OCI-LY1 (cell line): Measurements from ENCODE around the gene CDC123.
"Not testable (repeated sequence)": the region's sequence is repeated elsewhere in the genome, so short reads cannot be mapped to it uniquely, and the experiment has no call there.

Source experiments
- H2AFZ ChIP-seq: fragments of 200-600 bp; sonication (generic), shearing (Covaris generic); 2 replicates; pipeline ENCODE4 v1.6.0; 2014; ENCODE audit warnings: antibody characterized with exemption, mild to moderate bottlenecking, low read length
- H3F3A ChIP-seq: fragments of 200-600 bp; sonication (generic), shearing (Covaris generic); 2 replicates; pipeline ENCODE4 v1.6.0; 2014; ENCODE audit warnings: mild to moderate bottlenecking, antibody characterized with exemption, low read length, moderate library complexity; ENCODE audit not compliant: insufficient read depth
- H3K27ac ChIP-seq: fragments of 200-600 bp; sonication (generic); 2 replicates; pipeline ENCODE4 v1.5.1; 2014; ENCODE audit warnings: low read length, mixed run types, mild to moderate bottlenecking, low read depth; ENCODE audit not compliant: poor library complexity, severe bottlenecking
- H3K27me3 ChIP-seq: fragments of 200-600 bp; sonication (generic); 2 replicates; pipeline ENCODE4 v1.6.0; 2014; ENCODE audit warnings: antibody characterized with exemption, mild to moderate bottlenecking, low read length, moderate library complexity; ENCODE audit not compliant: insufficient read depth
- H3K36me3 ChIP-seq: fragments of 200-600 bp; sonication (generic); 2 replicates; pipeline ENCODE4 v1.6.1; 2014; ENCODE audit warnings: mild to moderate bottlenecking, antibody characterized with exemption, low read length, moderate library complexity, mixed read lengths; ENCODE audit not compliant: insufficient read depth
- H3K4me1 ChIP-seq: fragments of 200-600 bp; sonication (generic); 2 replicates; pipeline ENCODE4 v1.5.1; 2014; ENCODE audit warnings: mild to moderate bottlenecking, low read length, moderate library complexity; ENCODE audit not compliant: insufficient read depth, severe bottlenecking
- H3K4me2 ChIP-seq: fragments of 200-600 bp; sonication (generic), shearing (Covaris generic); 2 replicates; pipeline ENCODE4 v1.6.1; 2014; ENCODE audit warnings: low read length
- H3K4me3 ChIP-seq: fragments of 200-600 bp; sonication (generic); 2 replicates; pipeline ENCODE4 v1.5.1; 2014; ENCODE audit warnings: low read length, low read depth, mild to moderate bottlenecking, mixed read lengths; ENCODE audit not compliant: poor library complexity, severe bottlenecking
- H3K79me2 ChIP-seq: fragments of 200-600 bp; shearing (Covaris generic); 2 replicates; pipeline ENCODE4 v1.6.1; 2016; ENCODE audit warnings: mixed run types, low read length, mixed read lengths; ENCODE audit not compliant: insufficient read depth
- H3K9ac ChIP-seq: fragments of 200-600 bp; sonication (generic), shearing (Covaris generic); 2 replicates; pipeline ENCODE4 v1.6.1; 2014; ENCODE audit warnings: mild to moderate bottlenecking, low read length, mixed read lengths
- H3K9me2 ChIP-seq: fragments of 200-600 bp; sonication (generic), shearing (Covaris generic); 2 replicates; pipeline ENCODE4 v1.6.1; 2014; ENCODE audit warnings: low read depth, mild to moderate bottlenecking, low read length, mixed read lengths
- H3K9me3 ChIP-seq: fragments of 200-600 bp; shearing (Covaris generic); 2 replicates; pipeline ENCODE4 v1.6.1; 2014; ENCODE audit warnings: low read length, mixed read lengths
- H4K20me1 ChIP-seq: fragments of 200-600 bp; sonication (generic), shearing (Covaris generic); 2 replicates; pipeline ENCODE4 v1.6.0; 2016; ENCODE audit warnings: mild to moderate bottlenecking, low read length; ENCODE audit not compliant: insufficient read depth
- CTCF ChIP-seq: fragments of 200-600 bp; sonication (generic), shearing (Covaris generic); IDR thresholded peaks from 2 replicates; pipeline ENCODE4 v1.5.1; 2017; ENCODE audit warnings: mild to moderate bottlenecking, antibody characterized with exemption, low read length, moderate library complexity, mixed read lengths
- EZH2 ChIP-seq: fragments of 200-600 bp; sonication (generic), shearing (Covaris generic); IDR thresholded peaks from 2 replicates; pipeline ENCODE4 v1.8.0; 2017; ENCODE audit warnings: borderline replicate concordance, mixed run types, mild to moderate bottlenecking, antibody characterized with exemption, low read length, moderate library complexity, mixed read lengths

Gene CDC123

DNA sequence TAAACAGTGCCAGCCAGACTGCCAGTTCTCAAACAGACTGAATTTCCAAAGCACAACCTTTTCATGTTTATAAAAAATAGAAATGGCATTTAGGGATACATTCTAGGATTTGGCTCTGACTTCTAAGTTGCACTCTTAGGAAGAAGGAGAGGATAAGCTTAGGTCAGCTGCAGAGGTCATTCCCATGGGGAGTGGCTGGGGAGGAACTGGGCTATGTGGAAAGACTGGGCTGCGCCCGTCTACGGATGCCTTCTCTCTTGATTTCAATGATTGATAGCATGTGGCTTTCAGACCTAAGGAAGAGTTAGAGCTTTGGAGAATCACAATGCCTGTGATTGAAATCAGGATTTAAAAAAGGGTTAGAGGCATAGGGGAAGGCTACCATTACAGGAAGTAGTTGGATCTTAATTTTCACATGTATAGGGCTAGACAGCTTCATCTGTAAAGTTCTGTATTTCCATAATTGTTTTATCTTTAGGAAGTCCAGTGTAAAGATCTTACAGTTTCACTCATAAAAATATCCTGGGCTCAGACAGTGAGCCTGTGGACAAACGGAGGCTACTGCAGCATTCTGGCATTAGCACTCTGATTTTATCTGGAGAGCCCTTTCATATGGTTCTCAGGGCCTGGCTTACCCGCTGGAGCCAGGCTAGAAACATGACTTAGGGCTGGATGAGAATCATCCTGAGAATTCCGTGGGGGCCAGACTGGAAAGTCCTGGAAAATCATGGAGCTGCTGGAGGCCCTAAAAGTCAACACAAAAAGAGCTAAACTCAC, 29.8 kb upstream of the CDC123 start:
- H3K4me1 ChIP-seq, result no peaks in the 10 kb centered on the region
- no peak overlapping the region for H3K4me3 ChIP-seq
- no peak overlapping the region for H3K9ac ChIP-seq
- H3K9me3 ChIP-seq, result no peaks in the 10 kb centered on the region
- TF ChIP-seq CTCF, result no peak
- TF ChIP-seq EZH2, result no peak
- H3K27ac ChIP-seq, result no peak overlapping the region
- H3K4me2 ChIP-seq, result no peak overlapping the region
- H3F3A ChIP-seq, result no peaks in the 10 kb centered on the region
- no peaks in the 10 kb centered on the region for H3K27me3 ChIP-seq
- no peaks in the 10 kb centered on the region for H3K79me2 ChIP-seq
- no peaks in the 10 kb centered on the region for H4K20me1 ChIP-seq
- peaks cover 85% of the 10 kb centered on the region for H3K36me3 ChIP-seq
- no peaks in the 10 kb centered on the region for H3K9me2 ChIP-seq
- no peak overlapping the region for H2AFZ ChIP-seq

DNA sequence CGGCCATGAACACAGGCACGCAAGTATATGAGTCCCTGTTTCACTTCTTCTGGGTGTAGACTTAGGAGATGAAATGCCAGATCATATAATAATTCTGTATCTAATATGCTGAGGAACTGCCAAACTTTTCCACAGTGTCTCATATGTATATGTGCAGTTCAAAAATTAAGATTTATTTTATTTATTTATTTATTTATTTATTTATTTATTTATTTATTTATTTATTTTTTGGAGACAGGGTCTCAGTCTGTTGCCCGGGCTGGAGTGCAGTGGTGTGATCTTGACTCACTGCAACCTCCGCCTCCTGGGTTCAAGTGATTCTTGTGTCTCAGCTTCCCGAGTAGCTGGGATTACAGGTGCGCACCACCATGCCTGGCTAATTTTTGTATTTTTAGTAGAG, 24.5 kb upstream of the CDC123 start:
- not testable (repeated sequence) for H3K4me3 ChIP-seq, H4K20me1 ChIP-seq, H3F3A ChIP-seq, H3K27me3 ChIP-seq, H3K79me2 ChIP-seq, H3K9me3 ChIP-seq, H2AFZ ChIP-seq, H3K9ac ChIP-seq, H3K27ac ChIP-seq, H3K9me2 ChIP-seq, H3K4me1 ChIP-seq, H3K4me2 ChIP-seq
- H3K36me3 ChIP-seq, result peaks cover 75% of the 10 kb centered on the region

DNA sequence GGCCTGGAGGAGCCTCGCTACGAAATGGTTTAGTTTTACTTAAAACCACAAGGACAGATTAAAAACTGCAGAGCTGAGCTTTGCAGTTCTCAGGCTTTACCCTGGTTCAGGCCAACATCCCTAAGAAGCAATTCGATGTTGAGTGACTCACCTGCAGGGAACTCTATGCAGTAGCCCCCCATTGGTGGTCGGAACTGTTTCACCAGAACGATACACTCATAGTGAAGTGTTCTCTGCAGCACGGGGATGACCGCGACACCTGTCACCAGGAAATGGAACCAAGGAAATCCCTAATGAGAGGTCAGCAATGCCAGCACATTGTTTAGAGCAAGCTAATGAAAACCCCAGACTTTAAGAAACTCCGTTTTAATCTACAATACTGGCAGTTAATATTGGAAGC, 18.3 kb upstream of the CDC123 start:
- Histone ChIP-seq H3K9me2 (no peaks in the 10 kb centered on the region), H3K27me3 (no peaks in the 10 kb centered on the region), H3K4me1 (no peaks in the 10 kb centered on the region), H4K20me1 (no peaks in the 10 kb centered on the region), H2AFZ (no peak overlapping the region), H3K9me3 (no peaks in the 10 kb centered on the region), H3F3A (no peaks in the 10 kb centered on the region), H3K9ac (no peak overlapping the region), H3K36me3 (peaks cover 54% of the 10 kb centered on the region), H3K27ac (no peak overlapping the region), H3K4me2 (no peak overlapping the region), H3K4me3 (no peak overlapping the region), H3K79me2 (no peaks in the 10 kb centered on the region)
- TF ChIP-seq CTCF (no peak), EZH2 (no peak)

GRCh38 chr10:12179606-12180170, 16.3 kb upstream of the CDC123 start:
- Histone ChIP-seq H3K9ac (no peak overlapping the region), H3K79me2 (no peaks in the 10 kb centered on the region), H3K4me3 (no peak overlapping the region), H3K4me2 (no peak overlapping the region), H3K36me3 (peaks cover 53% of the 10 kb centered on the region), H3K9me3 (no peaks in the 10 kb centered on the region), H3K27me3 (no peaks in the 10 kb centered on the region), H3F3A (no peaks in the 10 kb centered on the region), H2AFZ (no peak overlapping the region), H3K9me2 (no peaks in the 10 kb centered on the region), H4K20me1 (no peaks in the 10 kb centered on the region), H3K27ac (no peak overlapping the region), H3K4me1 (no peaks in the 10 kb centered on the region)
- no peak for TF ChIP-seq CTCF
- no peak for TF ChIP-seq EZH2
